HG02759 (cell line): ENCODE data around the gene SIK1.
"Not testable (repeated sequence)": the region's sequence is repeated elsewhere in the genome, so short reads cannot be mapped to it uniquely, and the experiment has no call there.

Source experiments
- ATAC-seq: cut with Tn5 transposase; IDR thresholded peaks from one replicate; pipeline ENCODE4 v1.9.1; 2021; ENCODE audit warnings: mild to moderate bottlenecking, moderate library complexity; ENCODE audit not compliant: unreplicated experiment

SIK1 gene

DNA sequence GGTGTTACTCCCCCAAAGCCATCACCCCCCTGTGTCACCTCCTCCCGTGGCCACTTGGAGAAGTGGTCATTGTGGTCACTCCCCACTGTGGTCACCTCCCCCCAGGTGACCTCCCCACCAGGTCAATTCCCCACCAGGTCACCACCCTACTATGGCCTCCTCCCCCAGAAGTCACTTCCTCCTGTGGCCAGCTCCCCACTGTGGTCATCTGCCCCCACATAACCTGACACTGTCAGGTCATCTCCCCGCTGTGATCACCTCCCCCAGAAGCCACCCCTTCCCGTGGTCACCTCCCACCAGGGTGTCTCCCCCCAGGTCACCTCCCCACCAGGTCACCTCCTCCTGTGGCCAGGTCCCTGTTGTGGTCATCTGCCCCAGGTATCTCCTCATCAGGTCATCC lies 28.9 kb downstream of the SIK1 start:
- not testable (repeated sequence) for ATAC-seq

DNA sequence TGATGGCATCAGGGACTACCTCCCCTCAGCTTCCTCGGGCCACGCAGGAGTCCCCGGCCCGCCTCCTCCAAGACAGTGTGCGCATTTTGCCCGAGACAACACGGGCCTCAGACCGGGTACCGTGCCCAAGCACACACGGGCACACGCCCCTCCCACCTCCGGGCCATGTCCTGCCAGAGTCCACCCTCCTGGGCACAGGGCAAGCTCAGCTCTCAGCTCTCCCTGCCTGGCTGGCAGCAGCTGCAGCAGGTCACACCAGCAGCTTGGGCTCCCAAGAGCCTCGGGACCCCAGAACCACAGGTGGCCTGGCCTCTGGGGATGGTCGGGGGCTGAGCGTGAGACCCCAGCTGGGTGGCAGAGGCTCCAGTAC lies 29.5 kb downstream of the SIK1 start:
- not testable (repeated sequence) for ATAC-seq

DNA sequence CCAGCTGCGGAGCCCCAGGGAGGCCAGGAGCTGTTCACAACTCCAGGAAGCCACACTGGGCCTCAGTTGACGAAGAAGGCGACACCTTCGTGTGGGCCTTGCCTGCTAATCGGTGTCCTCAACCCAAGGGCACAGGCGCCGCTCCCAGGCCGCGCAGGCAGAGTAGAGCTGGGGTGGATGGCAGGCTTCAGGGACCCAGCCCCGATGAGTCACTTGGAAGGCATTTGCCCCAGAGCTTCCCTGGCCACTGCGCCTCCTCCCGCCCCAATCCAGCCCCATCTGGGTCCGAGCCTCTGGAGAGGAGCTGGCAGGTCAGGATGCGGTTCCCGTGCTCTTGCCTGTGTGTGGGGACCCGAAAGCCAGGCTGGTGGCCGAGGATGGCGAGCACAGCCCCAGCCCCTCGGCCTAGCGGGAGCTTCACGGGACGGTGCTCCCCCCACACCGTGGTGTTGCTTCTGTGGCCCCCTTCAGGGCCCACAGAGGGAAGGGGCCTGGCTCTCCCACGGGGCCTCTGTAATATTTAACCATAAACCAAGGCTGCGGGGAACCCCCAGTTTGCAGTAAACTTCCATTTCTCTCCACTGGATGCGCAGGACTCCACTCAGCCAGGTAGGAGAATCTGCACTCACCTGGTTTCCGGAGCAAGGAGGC lies 30.0 kb downstream of the SIK1 start:
- not testable (repeated sequence) for ATAC-seq

DNA sequence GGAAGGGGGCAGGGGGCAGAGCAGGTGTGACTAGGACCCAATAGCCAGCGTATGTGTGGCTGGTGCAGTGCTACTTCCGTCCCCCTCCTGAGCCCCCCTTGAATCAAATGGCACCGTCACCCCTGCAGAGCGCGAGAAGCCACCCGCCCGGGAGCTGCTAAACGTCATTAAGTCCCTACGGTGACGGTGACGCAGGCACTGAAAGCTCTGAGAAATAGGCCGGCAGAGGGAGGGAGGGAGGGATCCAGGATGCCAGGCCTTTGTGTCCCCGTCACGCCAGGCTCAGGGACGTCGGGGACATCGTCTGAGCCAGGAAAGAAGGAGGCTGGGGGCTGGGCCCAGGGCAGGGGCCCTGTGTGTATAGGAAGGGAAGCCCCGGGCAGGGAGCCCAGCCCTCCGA lies 43.6 kb downstream of the SIK1 start:
- ATAC-seq, result not testable (repeated sequence)

DNA sequence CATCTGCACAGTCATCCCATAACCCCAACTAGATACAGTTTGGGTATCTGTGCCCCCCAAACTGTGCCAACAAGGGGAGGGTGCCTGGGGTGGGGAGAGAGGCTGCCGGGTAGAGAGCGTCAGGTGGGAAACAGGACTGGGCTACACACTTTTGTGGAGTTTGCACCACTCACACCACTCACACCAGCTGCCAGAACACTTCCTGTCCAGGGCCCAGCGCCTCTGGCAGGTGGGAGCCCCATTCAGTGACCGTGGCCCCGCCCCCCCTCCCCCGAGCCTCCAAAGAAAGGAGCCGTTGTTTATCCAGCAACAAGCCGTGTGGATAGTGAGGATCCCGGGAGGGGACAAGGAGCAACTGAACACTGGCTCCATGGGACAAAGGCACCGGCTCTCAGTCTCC lies 44.0 kb downstream of the SIK1 start:
- ATAC-seq, result not testable (repeated sequence)

DNA sequence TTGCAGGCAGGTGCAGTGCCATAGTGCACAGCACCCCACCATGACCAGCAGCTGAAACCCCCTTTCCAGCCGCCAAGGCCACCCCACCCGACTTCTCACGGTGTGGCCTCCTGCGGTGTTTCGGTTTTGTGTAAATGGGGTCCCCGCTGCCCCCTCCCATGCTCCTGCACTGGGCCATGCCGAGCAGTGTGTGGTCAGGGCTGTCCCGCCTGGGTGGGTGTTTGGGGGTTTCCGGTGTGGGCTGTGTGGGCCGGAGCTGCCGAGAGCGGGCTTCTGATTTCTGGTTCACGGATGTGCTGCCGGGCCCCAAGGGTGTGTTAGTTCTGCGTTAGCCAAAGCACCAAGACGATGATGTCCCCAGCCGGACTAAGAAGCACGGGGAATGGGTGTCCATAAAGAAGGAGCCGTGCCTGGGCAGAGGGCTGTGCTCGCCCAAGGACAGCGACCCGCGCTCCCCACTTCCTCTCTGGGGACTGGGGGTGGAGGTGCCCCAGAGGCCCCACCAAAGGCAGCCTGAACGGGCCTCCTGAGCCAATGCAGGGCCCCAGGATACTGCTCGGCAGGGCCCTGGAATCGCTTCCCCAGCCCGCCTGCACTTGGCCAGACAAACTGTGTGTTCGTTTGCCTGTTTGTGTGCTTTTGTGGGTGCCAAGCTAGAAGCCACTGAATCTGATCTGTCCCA lies 45.9 kb downstream of the SIK1 start:
- ATAC-seq, result not testable (repeated sequence)

DNA sequence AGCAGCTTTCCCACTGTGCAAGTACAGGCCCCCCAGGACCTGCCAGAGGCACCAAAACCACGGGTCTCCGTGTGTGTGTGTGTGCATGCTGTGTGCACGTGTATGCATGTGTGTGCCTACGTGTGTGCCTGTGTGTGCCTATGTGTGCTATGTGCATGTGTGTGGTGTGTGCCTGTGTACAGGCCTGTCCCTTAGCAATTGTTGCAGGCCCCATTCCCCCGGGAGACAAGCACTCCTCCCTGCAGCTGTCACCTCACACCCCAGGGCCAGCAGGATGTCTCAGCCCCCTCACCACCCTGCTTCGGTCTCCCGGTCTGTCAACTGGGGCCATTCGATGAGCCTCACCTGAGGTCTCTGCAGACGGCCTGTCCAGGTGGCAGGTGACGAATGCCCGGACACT lies 46.6 kb downstream of the SIK1 start:
- ATAC-seq, result not testable (repeated sequence)

DNA sequence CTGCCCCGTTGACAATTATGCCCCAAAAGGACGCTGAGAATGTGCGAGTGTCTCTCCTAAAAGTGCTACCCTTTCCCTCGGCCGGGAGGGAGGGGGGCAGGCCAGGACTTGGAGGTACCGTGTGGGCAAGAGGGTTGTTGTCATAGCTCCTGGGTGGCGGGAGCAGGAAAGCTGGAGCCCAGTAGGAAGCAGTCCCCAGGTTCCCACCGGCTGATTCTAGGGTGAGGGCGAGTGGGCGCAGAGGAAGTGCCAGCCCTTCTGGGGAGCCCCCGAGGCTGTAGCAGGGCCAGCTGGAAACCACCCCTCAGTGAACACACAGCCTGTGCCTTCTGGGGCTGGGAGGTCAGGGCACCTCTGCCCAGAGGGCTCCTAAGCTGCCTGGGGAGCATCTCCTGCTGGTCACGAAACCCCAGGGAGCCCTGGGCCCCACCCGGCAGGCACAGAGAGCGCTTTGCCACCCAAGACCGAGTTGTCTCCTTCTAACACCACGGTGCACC lies 47.3 kb downstream of the SIK1 start:
- ATAC-seq, result not testable (repeated sequence)

DNA sequence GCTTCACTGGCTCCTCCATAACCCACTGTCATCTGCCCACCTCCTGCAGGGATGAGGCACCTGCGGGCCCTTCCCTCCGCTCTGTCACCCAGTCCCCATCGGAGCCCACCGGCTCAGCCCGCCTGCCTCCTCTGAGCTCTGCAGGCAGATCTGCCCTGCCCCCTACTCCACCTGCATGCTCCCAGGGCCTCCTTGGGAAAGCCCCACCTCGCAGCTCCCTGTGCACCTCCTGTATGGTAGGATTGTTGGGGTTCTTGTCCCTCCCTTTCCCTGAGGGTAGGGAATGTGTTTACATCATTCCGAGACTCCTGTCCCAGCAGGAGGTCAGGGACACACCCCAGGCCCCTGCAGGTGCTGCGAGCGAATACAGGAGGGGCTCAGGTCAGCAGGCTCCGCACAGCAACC lies 50.5 kb downstream of the SIK1 start:
- ATAC-seq, result no peak

DNA sequence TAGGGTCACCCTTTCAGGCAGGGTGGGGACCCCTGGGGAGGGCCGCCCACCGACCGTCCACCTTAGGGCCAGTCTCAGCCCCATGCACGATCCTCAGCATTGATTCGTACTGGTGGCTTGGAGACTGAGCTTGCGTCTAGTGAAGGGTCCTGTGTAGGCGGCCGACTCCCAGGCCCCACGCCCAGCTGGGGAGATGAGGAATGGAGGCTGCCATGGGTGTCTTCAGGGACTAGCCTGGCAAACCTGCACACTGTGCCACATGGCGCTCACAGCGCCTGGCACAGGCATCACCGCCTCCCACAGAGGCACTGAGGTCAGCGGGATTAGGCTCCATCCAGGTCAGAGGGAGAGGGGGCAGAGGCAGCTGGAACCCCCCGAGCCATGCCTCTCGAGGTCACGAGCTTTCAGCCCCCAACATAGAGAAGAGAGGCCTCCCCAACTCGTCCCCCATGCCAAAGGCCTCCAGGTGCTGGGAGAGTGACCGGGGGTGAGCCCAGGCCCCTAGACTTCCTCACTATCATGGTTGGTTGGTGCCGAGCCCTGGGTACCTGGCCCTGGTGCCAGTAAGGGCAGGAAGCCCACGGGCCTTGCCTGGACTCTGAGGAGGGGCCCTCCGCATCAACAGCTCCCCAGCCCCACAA lies 51.0 kb downstream of the SIK1 start:
- ATAC-seq, result no peak

DNA sequence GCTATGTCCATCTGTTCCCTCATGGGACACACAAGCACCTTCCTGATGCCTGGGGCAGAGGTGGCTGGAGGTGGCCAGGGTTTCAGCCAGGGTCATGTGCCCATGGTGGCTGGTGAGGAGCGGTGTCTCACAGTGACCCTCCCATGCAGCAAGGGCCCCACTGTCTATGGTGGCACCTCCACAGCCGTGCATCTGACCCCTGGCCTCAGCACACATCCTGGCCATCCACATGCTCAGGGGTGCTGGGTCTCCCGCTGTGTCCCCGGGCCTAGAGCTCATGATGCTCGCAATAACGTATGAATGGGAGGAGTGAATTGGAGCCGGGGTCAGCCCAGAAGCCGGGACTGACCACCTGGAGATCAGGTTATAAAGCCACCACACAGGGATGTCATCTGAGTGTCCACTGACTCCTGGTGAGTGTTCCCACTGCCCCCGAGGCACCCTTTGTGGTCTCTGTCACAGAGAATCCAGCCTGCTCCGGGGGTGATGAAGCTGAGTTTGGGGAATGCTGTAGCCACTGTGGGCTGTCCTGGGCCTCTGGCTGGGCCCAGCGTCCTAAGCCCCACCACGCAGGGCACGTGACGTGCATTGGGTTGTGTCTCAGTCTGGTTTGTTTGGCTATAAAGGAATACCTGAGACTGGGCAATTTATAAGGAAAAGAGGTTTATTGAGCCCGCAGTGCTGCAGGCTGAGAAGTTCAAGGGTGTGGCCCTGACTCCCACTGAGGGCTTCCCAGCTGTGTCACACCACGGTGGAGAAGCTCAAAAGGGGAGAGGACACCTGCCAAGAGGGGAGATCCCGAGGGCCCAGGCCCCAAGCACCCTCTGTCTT lies 51.7 kb downstream of the SIK1 start:
- no peak for ATAC-seq

DNA sequence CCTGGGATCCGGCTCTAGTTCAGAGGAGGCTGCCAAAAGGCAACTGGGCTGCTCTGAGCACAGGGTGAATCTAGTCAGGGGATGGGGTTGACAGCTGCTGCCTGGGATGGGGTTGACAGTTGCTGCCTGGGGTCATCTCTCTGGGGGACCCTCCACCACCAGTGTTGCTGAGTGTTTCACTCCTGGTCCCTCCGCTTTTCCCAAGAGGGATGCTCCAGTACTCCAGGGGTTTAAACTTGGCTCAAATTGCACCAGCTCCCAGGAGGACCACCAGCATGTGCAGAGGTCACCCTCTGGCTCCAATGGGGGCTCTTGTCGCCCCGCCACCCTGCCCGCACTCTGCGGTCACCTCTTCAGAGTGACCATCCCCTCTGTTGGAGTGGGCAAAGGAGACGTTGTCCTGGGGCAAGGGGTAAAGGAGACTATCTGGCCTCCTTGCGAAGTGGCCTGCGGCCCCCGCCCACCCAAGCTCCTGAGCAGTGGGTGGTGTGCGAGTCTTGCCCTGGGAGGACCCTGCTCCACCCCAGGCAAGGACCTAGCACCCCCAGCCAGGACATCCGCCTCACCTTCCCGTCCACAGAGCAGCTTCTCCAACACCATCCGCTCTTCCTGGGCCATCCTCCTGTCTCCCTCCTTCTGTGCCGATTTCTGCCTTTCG lies 52.6 kb downstream of the SIK1 start:
- ATAC-seq, result no peak

DNA sequence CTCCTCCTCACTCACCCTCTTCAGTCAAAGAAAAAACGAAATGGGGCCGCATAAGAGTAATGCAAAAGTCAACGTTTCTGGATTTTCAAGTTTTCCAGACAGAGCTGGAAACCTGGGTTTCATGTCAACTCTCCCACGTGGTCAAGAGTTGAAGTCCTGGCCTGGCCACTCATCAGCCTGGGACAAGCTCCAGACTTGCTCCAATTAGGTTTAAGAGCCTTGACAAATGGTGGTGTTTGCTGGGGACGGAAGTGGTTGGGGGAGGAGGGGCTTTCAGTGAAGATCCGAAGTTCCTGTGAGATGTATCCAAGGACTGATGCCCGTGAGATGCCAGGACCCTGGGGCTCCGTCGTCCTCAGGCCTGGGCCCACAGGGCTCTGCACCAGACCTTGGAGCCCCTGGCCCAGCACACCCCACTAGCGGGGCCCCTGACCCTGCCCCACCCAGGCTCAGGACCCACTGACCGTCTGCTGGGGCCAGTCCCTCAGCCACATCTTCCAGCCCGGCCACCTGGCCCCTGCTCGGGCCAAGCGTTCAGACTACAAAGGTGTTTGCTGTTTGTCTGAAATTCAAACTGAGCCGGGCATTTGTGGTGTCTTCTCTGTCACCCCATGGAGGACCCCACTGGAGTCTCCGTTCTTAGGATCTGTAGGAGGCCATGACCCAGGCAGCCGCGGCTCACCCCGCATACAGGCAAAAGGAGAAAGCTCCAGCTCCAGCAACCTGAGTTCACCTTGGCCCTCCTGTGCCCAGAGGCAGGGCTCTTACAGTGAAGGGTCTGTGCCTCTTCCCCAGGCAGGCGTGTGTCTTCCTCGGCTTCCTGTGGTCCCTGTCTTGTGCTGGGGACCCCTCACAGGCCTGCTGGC lies 53.3 kb downstream of the SIK1 start:
- ATAC-seq, result no peak

DNA sequence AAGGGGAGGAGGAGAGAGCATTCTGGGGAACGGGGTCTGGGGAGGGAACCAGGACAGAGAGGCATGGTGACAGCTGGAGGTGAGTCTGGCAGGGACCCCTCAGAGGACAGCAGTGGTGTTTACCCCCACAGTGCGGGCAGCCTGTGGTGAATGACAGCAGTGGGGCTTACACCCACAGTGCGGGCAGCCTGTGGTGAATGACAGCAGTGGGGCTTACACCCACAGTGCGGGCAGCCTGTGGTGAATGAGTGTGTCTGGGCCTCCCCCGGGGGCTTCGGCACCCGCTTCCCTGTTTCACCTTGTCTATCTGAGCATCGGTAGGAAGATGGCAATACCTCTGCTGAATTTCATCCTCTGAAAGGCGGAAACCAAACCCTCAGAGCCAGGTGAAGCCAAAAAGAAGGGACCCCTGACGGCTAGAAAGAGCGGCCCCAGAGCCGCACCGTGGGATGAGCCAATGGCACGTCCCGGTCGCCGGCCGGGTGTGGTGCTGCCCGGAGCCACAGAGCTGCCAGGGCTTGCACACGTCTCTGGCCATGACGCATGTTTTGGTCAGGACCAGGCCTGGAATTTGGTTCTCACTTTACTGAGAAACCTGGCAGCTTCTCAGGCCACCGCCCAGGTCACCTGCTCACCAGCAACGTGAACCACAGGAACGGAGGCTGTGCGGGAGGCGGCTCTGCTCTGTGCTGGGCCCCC lies 54.1 kb downstream of the SIK1 start:
- ATAC-seq, result no peak

DNA sequence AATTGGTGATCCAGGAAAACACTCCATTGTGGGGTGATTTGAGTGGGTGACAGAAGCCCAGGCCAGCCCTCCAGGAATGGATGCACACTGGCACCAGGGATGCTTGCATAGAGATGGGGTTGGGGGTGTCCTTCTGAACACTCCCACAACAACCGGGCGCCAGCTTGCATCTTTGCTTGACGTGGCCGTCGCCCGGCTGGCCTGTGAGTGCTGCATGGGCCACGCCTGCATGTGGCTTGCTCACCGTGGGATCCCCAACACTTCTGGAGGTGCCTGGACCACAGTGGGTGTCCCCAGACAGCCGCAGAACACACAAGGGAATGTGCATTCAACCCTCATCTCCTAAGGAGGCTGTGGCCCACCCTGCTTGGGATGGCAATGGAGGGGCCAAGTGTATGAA lies 55.1 kb downstream of the SIK1 start:
- no peak for ATAC-seq

DNA sequence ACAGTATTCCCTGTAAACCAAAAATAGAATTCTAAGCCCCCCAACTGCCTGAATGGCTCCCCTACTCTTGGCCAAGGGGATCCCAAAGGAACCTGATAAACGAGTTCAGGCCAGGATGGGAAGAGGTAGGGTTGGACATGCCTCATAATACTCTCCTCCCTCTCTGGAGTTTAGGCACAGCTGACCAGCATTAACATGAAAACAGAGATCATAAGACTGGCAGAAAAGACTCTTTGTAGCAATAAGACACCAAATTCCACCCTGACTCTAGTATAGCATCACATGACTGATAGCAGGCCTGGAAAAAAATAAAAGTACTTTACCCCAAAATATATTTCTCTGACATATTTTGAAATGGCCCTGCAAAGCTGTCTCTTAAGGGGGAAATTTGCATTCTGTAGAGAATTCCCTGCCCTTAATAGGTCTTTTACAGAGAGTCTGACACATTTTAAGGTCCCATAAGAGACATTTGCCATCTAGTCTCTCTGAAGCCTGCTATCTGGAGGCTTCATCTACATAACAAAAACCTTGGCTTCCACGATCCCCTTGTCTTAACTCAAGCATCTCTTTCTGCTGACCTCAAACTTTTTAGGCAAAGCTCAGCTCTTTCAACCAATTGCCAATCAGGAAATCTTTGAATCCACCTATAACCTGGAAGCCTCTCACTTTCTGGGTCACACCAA lies 55.9 kb downstream of the SIK1 start:
- ATAC-seq, result no peak

DNA sequence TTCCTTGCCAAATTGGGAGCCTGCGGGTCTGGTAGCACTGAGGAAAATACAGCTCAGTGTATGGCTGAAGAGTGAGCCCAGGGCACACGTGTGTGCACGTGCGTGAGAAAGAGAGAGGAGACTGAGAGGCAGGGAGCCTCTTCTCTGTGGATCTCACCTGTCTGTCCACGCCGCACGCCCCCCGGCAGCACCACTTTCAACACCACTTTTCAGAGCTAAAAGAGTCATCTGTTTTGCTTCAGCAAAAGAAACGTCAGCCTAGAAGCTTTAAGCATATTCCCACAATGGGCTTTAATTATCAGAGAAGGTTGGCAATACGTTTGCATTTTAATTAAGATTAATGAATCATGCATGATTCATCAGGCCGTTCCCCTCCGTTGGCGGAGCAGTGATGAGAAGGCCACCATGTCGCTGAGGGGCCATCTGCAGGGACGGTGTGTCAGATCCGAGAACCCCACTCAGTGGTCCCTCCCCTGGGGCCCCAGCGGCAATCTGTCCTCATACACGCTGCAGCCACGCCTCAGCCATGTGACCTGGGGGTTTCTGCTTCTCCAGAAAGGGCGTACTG lies 56.8 kb downstream of the SIK1 start:
- ATAC-seq, result no peak

DNA sequence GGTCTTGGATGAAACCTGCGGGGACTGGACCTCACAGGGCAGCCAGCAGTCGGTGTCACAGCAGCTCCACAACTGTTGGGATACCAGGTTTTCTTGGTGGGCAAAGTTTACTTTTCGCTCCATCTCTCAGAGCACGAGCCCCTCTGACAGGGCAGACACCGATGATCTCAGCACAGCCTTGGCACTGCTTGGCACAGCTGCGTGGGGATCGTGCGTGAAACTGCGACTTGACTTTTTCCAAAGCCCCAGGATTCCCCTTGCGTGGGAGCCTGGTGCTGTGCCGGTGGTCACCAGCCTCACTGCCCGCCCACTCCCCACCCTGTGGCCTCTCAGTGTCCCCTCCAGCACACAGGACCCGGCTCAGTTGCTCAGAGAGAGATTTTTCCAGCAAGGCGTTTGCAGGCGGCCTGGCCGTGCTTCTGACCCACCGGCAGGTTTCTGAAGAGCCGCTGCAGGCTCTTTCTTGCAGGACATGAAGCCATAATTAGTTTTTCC lies 57.3 kb downstream of the SIK1 start:
- no peak for ATAC-seq
